ENCODE measurements around the gene SNRNP200.
"Not testable (repeated sequence)": the region's sequence is repeated elsewhere in the genome, so short reads cannot be mapped to it uniquely, and the experiment has no call there.

SNRNP200 gene

DNA sequence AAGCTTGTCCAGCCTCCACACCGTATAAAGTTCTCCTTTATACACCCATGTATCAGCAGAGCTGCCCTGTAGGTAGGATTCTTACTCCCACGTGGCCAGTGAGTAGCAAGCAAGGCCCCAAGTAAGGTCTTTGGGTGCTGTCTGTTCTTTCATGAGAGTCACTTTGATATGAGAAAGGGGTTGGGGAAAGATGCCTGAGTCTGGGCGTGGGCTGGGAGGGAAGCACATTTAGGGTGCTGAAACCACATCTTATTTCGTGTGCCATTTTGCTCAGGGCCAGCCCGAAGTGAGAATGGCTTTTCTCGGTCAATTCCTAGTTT lies 19.3 kb upstream of the SNRNP200 start:
- DNase-seq = no peak

DNA sequence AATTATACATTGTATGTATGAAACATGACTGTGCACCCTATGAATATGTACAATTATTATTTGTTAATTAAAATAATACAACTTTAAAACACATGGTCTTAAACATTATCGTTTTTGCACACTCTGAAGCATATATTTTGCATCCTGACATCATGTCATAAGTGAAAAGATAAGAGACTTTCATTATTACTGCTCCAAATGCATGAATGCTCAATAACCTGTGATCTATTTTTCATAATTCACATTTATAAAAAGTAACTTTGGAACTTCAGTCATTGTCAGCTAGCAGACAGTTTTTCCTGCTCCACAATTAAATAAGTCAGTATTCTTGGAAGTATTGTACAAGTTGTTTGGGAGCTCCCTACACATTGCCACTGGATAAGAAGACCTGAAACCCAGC lies 18.5 kb upstream of the SNRNP200 start:
- DNase-seq = no peak

DNA sequence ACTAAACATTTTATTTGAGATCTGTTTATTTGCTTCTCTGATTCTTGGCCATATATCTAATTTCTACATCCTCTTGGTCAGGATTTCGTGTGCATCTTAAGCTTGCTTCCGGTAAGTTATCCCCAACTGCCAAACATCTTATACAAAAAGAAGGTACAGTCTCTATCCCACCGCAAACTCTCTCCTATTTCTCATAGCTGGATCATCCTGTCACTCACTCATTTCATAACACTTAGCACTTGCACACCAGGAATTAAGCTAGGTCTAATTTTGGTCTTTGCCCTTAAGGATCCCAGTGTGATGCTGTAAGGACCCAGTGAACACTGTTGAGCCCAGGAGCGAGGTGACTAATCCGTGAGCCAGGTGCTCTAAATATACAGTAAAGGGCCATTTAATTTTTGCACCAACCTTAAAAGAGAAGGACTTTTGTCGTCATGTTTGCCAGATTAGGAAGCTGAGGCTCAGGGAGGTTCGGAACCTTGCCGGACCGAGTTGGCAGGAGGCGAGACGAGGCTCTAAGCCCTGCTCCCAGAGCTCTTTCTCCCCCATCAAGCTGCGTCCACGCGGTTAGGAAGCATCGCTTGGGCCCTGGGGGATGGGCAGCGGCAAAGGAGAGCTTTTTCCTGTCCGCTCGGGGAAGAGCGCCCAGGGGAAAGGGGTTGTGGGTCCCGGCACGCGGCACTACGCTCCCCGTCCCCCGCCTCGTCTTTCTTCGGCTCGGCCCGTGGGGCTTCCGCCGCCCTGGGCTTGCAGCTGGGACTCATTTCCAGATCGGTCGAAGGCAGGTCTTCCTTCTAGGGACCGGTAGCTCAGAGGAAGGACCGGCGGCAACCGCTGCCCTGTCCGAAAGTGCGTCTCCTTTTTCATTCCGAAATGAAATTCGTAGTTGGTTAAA lies 15.6 kb upstream of the SNRNP200 start:
- DNase-seq = no peak

DNA sequence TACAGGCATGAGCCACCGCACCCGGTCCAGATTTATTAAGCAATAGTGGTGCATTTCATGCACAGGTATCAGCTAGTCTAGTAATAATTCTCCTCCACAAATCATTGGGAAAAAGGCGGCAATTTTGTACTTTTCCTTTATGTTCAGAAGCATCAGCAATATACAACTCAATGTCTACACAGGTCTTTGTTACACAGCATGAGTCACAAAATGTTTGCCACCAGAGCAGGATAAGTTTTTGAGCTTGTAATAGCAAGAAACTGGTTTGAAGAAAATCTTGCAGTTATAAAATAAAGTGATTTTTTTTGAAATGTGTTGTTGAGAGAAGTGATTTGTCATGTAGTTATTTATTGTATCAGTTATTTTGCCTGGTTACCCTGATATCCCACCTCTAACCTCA lies 15.0 kb upstream of the SNRNP200 start:
- DNase-seq = no peak

DNA sequence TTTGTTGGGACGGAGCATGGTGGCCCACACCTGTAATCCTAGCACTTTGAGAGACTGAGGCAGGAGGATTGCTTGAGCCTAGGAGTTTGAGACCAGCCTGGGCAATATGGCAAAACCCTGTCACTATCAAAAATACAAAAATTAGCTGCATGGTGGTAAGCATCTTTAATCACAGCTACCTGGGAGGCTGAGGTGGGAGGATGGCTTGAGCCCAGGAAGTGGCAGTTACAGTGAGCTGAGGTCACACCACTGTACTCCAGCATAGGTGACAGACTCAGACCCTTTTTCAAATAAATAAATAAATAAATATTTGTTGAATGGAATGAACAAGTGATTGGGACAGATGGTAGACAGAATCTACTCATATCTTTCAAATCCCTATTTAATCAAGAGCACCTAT lies 14.1 kb upstream of the SNRNP200 start:
- no peak for DNase-seq

DNA sequence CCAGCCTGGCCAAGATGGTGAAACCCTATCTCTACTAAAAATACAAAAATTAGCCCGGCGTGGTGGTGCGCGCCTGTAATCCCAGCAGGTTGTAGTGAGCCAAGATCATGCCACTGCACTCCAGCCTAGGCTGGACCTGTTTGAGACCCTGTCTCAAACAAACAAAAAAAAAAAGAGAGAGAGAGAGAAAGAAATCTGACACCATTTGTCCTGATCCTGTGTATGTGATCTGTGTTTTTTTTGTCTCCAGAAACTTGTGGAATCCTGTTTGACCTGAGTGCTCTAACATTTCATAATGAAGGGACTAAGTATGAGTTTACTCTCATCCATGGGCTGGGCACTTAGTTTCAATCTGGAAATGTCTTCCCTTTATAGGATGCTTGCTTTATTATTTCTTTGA lies 13.4 kb upstream of the SNRNP200 start:
- DNase-seq = no peak

DNA sequence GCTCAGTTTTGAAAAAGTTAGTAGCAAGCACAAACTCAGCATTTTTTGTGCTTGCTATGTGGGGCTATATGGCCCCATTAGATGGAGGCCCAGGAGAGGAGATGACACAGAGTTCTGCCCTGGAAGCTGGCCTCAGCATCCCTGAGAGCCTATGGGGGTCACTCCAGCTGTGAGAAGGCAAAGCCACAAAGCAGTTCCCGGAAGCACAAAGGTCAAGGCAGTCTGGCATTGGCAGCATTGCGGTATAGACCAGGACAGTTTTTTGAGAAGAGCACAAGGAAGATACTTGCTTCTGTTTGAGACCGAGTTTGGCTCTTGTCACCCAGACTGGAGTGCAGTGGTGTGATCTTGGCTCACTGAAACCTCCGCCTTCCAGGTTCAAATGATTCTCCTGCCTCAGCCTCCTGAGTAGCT lies 12.2 kb upstream of the SNRNP200 start:
- no peak for DNase-seq

DNA sequence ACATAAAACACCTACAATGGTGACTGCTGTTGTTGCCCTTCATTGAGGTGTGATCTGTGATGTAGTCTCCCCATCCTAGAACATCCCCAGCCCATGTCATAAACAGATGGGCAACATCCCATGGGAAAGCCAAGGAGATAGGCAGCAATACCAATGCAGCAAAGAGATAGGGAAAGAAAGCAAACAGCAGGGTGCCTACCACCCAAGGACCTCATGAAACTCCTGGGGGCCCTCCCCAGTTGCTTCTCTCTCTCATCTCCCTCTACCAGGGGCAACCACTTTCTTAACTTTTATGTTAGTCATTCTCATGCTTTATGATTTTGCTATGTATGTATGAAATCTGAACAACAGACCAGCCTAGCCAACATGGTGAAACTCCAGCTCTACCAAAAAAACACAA lies 11.7 kb upstream of the SNRNP200 start:
- DNase-seq = no peak

DNA sequence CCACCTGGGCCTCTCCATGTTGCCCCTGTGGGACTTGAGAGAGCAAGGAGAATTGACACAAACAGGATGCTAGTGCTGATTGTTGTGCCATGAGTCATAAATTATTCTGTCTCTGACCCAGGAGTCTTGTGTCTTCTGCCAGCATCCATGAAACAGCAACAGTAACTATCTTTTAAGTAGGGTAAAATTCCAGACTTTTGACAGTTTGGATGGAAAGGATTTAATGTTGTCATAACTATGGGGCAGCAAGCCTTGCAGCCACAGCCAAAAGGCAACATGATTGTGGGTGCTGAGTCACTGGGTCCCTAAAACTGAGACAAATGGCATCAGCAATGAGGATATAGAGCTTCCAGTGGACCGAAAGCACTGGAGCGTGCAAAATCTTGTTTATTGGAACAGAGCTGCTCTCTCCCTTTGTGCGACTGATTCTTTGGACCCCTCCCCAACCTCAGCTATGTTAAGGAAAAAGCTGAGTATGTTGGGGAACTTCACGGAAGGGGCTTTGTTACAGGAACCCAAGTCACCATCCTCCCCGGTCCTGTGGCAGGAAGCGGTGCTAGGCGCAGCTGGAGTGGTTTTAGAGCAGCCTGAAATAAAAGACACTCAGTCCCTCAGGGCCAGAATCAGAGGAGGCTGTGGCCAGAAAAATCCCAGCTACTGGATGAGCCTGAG lies 10.2 kb upstream of the SNRNP200 start:
- DNase-seq = no peak

DNA sequence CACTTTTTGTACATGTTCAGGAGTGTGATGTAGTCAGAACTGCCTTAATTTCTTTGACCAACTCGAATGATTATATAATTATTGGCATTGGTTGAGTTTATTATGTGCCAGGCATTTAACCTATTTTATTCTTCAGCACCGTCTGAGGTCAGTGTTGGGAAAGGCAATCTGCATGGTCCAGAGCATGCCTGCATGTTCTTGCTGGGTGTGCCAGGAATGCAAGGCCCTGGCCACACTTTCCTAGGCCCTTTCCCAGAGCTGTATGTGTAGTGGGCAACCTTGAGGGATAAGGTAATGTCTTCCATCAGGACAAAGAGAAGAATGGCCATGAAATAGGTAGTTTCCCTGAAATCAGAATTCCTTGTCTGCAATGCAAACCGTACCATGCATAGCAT lies 9.7 kb upstream of the SNRNP200 start:
- no peak for DNase-seq

DNA sequence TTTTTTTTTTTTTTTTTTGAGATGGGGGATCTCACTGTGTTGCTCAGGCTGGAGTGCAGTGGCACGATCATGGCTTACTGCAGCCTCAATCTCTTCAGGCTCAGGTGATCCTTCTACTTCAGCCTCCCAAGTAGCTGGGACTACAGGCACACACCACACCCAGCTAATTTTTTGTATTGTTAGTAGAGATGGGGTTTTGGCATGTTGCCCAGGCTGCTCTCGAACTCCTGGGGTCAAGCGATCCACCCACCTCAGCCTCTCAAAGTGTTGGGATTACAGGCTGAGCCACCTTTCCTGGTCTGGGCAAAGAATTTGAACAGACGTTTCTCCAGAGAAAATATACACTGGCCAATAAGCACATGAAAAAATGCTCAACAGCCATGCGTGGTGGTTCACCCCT lies 2.9 kb upstream of the SNRNP200 start:
- DNase-seq = no peak

DNA sequence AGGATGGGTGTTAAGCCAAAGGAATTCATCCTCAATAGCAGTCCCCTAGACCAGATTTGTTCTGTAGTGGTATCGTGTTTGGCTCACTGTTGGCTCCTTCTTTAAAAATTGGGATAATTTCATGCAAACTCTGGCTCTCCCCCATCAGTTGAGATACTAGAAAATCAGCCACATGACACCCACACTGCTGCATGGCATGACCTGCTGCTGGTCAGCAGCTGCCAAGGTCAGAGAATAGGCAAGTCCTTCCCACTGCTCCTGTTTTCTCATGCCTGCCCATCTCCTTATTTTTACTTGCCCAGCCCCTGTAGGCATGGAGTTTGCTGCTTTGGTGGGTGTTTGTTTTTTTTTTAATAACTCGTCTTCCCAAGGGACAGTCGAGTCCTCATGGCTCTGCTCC lies 1.0 kb upstream of the SNRNP200 start:
- DNase-seq = no peak

DNA sequence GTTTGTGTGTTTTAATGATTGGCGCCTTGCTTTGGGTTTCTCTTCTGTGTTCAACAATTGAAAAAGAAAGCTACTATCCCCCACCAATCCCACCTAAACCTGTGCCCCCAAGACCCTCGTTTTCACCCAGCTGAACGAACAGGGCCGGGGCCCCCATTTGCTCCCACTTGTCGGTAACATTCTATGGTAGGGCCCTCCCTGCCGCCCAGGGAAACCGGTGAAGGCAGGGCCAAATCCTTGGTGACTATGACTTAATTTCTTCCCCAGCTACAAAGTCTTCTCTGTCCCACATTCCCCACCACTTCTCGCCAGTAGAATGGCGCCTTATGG lies 598 bp upstream of the SNRNP200 start:
- DNase-seq = no peak

DNA sequence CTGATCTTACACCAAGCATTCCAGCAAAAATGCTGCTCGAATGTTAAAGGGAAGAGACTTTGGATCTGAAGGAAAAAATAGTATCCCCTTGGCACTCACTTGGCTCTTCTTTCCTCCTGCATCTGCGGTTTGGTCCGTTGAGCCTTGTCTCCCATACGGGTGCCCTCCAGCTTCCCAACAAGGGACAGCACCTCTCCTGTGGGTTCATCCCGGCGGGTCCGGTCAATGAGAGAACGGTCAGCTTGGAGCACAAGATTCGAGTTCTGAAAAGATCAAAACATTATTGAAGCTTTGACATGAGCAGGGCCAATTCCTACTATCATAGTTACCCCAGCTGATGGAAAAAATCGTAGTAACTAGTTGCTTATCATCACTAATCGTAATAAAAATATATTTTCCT lies 740 bp downstream of the SNRNP200 start:
- no peak for DNase-seq

DNA sequence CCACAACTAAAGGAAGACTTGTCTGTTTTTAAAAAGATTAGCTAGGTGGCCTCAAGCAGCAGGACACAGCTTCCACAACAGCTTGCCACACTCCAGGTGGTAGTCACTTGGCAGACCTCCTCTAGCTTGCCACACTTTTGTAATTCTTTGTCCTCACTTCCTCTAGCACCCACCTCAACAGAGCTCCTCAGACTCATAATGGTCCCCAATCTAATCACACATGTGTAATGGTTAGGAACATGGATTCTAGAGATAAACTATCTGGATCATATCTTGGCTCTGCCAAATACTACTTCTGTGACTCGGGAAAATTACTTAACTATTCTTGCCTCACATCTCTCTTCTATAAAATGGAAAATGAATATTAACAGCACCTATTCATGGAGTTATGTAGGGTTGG lies 3.5 kb downstream of the SNRNP200 start:
- DNase-seq = no peak

DNA sequence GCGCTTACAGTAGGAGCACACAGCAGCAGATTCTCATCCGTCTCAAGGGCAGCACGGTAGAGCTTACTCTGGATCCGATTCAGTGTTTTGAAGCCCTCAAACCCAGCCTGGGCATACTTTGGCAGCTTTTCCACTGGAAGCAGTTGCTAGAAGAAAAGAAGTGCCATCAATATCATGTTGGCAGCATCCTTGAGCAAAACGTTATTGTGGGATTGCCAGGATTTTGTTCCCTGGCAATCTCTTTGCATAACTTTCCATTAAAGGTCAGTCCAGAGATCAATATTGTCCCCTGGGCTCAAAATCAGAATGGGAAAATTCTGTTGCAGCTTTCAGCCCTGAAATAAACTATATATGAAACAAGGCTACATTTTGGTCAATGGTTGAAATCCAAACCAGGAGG lies 8.4 kb downstream of the SNRNP200 start:
- no peak for DNase-seq

DNA sequence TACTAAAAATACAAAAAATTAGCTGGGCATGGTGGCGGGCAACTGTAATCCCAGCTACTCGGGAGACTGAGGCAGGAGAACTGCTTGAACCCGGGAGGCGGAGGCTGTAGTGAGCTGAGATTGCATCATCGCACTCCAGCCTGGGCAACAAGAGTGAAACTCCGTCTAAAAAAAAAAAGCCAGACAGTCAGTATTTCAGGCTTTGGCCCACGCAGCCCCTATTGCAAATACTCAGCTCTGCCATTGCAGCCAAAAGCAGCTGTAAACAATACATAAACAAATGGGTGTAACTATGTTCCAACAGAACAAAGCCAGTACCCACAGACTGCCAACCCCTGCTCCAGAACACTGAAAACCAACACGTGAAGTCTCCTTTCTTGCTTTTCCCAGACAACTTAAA lies 11.1 kb downstream of the SNRNP200 start:
- not testable (repeated sequence) for DNase-seq

DNA sequence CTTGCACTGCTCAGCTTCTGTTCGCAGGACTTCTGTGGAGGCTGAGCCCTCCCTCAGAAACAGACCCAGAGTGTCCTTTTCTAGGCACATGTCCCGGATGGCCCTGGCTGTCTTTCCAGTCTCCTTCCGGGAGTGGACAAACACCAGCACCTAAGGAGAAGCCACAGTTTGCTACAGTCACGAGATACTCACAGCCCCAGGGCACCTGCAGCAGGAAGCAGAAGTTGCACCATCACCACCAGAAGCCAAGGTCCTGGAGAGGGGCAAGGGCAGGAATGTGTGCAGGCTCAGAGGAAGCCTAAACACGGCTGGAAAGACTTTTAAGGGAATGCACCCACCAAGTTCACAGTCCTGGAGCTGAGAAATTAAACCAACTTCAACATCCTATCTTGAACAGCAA lies 13.6 kb downstream of the SNRNP200 start:
- no peak for DNase-seq

DNA sequence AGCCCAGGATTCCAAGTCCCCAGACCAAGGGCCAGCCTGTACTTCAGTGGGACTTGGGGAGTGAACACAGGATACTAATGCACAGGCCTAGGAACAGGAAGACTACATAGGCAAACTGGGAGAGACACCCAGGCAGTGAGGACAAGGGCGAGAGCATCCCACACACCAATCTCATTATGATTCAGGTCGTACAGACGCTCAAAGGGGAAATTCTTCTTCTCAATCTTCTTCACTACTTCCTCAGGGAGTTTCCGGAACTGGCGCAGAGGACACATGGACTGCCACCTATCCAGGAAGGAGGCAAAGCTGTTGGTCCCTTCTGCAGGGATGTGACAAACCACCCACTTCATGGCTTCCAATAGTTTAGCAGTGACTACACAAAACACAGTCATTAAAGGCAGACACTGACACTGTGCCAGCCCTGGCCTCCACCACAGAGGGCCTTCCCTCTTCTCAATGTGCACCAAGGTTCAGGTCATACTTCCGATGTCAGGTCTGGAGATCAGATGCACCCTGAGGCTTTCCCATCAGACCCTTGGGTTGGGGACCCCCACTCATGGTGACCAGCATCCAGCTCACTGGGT lies 18.0 kb downstream of the SNRNP200 start:
- no peak for DNase-seq

DNA sequence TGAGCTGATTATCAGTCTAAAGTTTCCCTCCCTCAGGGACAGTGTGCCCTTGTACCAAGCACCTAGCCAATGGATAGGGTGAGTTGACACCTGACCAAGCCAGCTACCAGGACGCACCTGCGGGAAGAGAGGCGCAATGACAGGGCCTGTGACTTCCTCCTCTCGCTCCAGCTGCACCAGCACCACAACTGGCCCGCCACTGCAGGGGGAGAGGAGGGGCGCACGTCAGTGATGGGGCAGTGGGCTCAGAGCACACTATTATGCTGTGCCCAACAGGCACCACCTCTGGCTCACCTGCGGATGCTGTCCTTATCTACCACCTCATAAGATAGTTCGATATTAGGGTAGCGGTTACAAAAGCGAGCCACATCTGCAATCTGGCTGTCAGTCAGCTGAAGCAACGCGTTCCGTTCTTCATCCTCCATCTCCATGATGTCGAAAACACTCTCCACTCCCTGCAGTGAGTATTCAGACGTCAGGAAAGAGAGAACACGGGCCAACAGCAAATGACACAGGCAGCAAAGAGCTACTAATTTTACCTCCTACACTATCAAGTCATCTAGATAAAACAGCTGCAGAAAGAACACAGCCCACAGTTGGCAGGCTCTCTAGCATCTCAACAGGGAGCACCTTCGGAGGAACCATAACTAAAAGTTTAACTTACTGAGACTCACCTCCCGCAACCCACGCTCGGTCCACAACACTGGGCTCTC lies 28.4 kb downstream of the SNRNP200 start:
- DNase-seq = no peak

DNA sequence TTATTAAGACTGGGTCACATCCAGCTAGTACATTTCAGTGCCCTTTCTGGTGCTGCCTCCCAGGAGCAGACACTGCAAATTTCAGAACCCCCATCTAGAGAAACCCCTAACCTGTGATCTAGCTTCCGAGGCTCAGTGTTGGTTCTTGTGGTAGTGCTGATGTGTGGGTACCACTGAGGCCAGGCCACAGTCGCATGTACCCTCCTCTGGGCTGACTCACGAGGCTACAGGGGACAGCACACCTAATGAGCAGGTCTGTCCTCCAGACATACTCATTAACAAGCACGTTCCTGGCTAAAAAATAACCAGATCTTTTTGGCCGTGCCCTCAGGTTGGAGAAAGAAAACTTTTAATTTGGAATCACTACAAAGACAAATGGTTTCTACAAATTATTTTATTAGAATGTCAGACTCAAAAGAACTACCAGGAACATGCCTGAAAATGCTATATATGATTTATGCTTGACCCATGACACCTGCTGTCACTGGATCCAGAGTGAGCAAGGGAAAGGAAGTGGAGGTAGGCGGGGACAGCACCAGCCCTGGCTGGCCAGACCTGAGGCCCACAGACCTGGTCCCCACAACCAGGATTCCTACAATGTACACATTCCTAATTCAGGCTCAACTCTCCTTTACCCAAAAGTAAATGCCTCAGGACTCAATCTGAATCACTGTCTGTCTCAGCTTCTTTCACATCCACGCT lies 30.8 kb downstream of the SNRNP200 start:
- DNase-seq = no peak

DNA sequence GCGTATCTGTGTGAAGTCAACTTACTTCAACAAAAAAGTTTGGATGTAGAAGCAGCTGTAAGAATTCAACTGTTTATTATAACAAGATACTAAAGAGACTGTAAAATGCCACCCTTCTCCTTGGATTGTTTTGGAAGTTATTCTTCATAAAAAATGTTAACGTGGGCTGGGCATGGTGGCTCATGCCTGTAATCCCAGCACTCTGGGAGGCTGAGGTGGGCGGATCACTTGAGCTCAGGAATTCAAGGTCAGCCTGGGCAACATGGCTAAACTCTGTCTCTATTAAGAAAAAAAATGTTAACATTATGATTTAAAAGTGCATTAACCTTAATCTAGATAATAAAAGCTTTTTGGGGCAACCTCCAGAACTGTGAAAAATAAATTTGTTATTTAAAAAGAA lies 31.6 kb downstream of the SNRNP200 start:
- no peak for DNase-seq

DNA sequence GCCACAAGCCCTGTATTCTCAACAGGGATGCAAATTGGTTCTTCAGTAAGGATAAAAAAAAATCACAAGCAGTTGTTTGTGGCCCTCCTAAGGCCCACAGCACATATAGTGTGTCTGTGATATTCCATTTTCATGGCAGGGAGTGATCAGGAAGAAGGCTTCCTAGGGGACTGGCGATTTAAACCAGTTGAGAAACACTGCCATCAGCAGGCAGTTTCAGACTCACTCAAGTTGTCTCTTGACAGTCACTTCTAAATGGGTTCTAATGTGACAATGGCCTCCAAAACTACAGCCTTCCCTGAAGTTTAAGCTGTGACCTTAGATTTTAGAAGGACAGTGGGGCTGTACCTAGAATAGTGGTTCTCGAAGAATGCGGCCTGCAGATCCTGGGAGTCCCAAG lies 33.4 kb downstream of the SNRNP200 start:
- no peak for DNase-seq

Measured in midbrain (tissue), 1 donor.